Naive thymus-derived CD8-positive, alpha-beta T cell (primary cell): ENCODE results near the gene ZFP90. TPM values are rescaled to one million over a fixed set of nuclear protein-coding genes. Genes with fewer than 3 reads are reported as not detected.
"Not testable (repeated sequence)": the region's sequence is repeated elsewhere in the genome, so short reads cannot be mapped to it uniquely, and the experiment has no call there.

Experiments
- ATAC-seq, 2 donors: fragments of 150-1000 bp; cut with Tn5 transposase in 1 of 2; sonication (Bioruptor Pico), chemical (Tn5 transposase) in 1 of 2; 1 replicate in 1 of 2; 2 replicates in 1 of 2; pipeline ENCODE4 v1.10.0; 2021; ENCODE audit warnings: mild to moderate bottlenecking in 2 of 2, moderate library complexity in 2 of 2
- POLR2A ChIA-PET: fragments of 350-600 bp; sonication (Branson Sonifier 250); formaldehyde crosslinking; loops from one replicate; lab custom pipeline; 2021; ENCODE audit warnings: antibody characterized with exemption; lab: Charles Lee
- DNase-seq, 10 donors: peaks; one replicate each; pipeline versions ENCODE4 v3.0.0 to v3.0.0-alpha.2; 2020 to 2022
- H3K27ac Mint-ChIP-seq, 10 donors: one replicate each; pipeline ENCODE4 v1.8.0; 2020 to 2022; ENCODE audit warnings: mild to moderate bottlenecking in 10 of 10, mixed read lengths in 10 of 10, moderate library complexity in 4 of 10, inconsistent platforms in 1 of 10
- H3K27me3 Mint-ChIP-seq, 5 donors: one replicate each; pipeline ENCODE4 v1.8.0; 2021 to 2022; ENCODE audit warnings: mixed read lengths in 5 of 5
- H3K36me3 Mint-ChIP-seq, 3 donors: one replicate each; pipeline ENCODE4 v1.8.0; 2020 to 2022; ENCODE audit warnings: mixed read lengths in 3 of 3, mild to moderate bottlenecking in 2 of 3, inconsistent platforms in 1 of 3
- H3K4me1 Mint-ChIP-seq, 4 donors: one replicate each; pipeline ENCODE4 v1.8.0; 2021 to 2022; ENCODE audit warnings: mixed read lengths in 4 of 4
- H3K4me3 Mint-ChIP-seq, 10 donors: one replicate each; pipeline ENCODE4 v1.8.0; 2020 to 2022; ENCODE audit warnings: mild to moderate bottlenecking in 10 of 10, mixed read lengths in 10 of 10, moderate library complexity in 6 of 10, inconsistent platforms in 1 of 10
- H3K9me3 Mint-ChIP-seq, 9 donors: one replicate each; pipeline ENCODE4 v1.8.0; 2020 to 2022; ENCODE audit warnings: mixed read lengths in 9 of 9, mild to moderate bottlenecking in 3 of 9, inconsistent platforms in 1 of 9, moderate library complexity in 1 of 9
- polyA plus RNA-seq, 3 donors: library from polyadenylated mRNA; unstranded; fragments of 300-500 nt; fragmentation: Illumina TruSeq; gene quantifications; one replicate each; pipeline ENCODE4 v1.2.3, GENCODE V29; 2021
- total RNA-seq, 8 experiments: library from RNA in 2 of 8; stranded (reverse) in 2 of 8; gene quantifications; one replicate each; pipeline ENCODE4 v1.2.3 and lab custom pipeline; 2021 to 2026

Gene ZFP90
- total and polyA plus RNA-seq, 5 experiments from 2014 or later: 25.2 to 55.7 (median 29.2) TPM

DNA sequence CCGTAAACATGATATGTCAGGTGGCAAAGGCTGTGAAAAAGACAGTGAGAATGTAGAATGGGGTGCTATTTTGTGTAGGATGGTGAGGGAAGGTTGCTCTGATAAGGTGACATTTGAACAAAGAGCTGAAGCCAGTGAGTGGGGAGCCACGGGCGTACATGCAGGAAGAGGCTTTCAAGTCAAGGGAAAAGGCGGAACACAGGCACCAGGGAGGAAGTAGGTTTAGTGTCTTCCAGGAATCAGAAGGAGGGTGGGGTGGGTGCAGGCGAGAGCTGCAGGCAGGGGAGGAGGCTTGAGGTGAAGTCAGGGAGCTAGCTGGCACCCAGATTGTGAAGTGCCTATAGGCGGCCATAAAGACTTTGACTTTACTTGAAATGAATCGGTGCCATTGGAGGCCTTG, 14.1 kb downstream of the ZFP90 start:
- no peak for ATAC-seq
- H3K27me3 Mint-ChIP-seq: no peaks in the 10 kb centered on the region
- peak overlapping the region in 4 of 10 donors; percentile 6 to 43 (median 32) for H3K27ac Mint-ChIP-seq
- H3K4me1 Mint-ChIP-seq: peaks cover 16 to 28% (median 24%) of the 10 kb centered on the region in 4 donors
- DNase-seq: no peak
- H3K36me3 Mint-ChIP-seq: peaks cover 66 to 88% (median 88%) of the 10 kb centered on the region in 3 donors
- H3K9me3 Mint-ChIP-seq: peaks cover 0 to 86% (median 49%) of the 10 kb centered on the region in 9 donors
- H3K4me3 Mint-ChIP-seq: peak overlapping the region in 2 of 10 donors; percentile 1 to 7
- POLR2A ChIA-PET: interaction anchor here (0.5 kb wide), 1 partner anchor 1678 kb away, joined by 4 read pairs; no protein-coding TSS in a partner anchor

DNA sequence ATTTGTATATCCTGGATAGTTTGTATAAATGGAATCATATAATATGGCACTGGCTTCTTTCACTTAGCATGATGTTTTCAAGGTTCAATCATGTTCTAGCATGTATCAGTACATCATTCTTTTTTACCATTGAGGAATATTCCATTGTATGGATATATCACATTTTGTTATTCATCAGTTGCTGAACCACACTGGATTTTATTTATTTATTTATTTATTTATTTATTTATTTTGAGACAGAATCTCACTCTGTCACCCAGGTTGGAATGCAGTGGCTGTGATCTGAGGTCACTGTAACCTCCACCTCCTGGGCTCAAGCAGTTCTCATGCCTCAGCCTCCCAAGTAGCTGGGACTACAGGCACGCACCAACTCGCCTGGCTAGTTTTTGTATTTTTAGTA, 21.2 kb downstream of the ZFP90 start:
- Mint-ChIP-seq H3K36me3 (peaks cover 83 to 98% (median 91%) of the 10 kb centered on the region in 3 donors), H3K9me3 (peaks cover 15 to 100% (median 66%) of the 10 kb centered on the region in 9 donors)
- H3K27me3 Mint-ChIP-seq, H3K27ac Mint-ChIP-seq, H3K4me1 Mint-ChIP-seq, ATAC-seq, H3K4me3 Mint-ChIP-seq, DNase-seq, POLR2A ChIA-PET: not testable (repeated sequence)

DNA sequence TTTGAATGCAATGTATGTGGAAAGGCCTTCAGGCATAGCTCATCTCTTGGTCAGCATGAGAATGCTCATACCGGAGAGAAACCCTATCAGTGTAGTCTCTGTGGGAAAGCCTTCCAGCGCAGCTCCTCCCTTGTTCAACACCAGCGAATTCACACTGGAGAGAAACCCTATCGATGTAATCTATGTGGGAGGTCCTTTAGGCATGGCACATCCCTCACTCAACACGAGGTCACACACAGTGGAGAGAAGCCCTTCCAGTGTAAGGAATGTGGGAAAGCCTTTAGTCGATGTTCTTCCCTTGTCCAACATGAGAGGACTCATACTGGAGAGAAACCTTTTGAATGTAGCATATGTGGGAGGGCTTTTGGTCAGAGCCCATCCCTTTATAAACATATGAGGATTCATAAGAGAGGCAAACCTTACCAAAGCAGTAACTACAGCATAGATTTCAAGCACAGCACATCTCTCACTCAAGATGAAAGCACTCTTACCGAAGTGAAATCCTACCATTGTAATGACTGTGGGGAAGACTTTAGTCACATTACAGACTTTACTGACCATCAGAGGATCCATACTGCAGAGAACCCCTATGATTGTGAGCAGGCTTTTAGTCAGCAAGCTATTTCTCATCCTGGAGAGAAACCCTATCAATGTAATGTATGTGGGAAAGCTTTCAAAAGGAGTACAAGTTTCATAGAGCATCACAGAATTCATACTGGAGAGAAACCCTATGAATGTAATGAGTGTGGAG, 24.7 kb downstream of the ZFP90 start:
- H3K36me3 Mint-ChIP-seq: peaks cover 64 to 92% (median 76%) of the 10 kb centered on the region in 3 donors
- H3K27ac Mint-ChIP-seq: peak overlapping the region in 1 of 10 donors; percentile 31
- POLR2A ChIA-PET: interaction anchor here (0.6 kb wide), 1 partner anchor 14 kb away, joined by 4 read pairs; no protein-coding TSS in a partner anchor
- ATAC-seq (no peak), DNase-seq (no peak)
- H3K27me3 Mint-ChIP-seq: no peaks in the 10 kb centered on the region
- peaks cover 0 to 2% (median 0%) of the 10 kb centered on the region in 4 donors for H3K4me1 Mint-ChIP-seq
- H3K9me3 Mint-ChIP-seq: peaks cover 18 to 100% (median 64%) of the 10 kb centered on the region in 9 donors
- H3K4me3 Mint-ChIP-seq: no peak overlapping the region

DNA sequence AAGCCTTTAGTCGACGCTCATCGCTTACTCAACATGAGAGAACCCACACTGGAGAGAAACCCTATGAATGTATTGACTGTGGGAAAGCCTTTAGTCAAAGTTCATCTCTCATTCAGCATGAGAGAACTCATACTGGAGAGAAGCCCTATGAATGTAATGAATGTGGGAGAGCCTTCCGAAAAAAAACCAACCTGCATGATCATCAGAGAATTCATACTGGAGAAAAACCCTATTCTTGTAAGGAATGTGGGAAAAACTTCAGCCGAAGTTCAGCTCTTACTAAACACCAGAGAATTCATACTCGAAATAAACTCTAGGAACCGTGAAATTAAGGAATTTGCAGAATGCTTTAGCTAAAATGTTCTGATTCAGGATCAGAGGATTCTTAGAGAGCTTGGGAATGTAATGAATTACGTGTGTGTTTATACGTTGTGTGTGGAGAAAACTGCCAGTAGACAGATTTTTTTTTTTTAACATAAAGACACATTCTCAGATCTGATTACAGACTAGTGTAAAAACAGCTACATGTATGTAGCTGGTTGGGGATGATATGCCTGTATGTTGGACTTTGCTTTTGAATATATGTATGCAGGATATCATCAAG, 25.4 kb downstream of the ZFP90 start:
- Mint-ChIP-seq H3K9me3 (peaks cover 14 to 98% (median 58%) of the 10 kb centered on the region in 9 donors), H3K27me3 (no peaks in the 10 kb centered on the region), H3K36me3 (peaks cover 60 to 88% (median 72%) of the 10 kb centered on the region in 3 donors), H3K4me3 (no peak overlapping the region), H3K4me1 (peaks cover 0 to 2% (median 0%) of the 10 kb centered on the region in 4 donors), H3K27ac (no peak overlapping the region)
- POLR2A ChIA-PET: interaction anchor here (0.6 kb wide), 1 partner anchor 14 kb away, joined by 4 read pairs; no protein-coding TSS in a partner anchor
- ATAC-seq (no peak), DNase-seq (no peak)

DNA sequence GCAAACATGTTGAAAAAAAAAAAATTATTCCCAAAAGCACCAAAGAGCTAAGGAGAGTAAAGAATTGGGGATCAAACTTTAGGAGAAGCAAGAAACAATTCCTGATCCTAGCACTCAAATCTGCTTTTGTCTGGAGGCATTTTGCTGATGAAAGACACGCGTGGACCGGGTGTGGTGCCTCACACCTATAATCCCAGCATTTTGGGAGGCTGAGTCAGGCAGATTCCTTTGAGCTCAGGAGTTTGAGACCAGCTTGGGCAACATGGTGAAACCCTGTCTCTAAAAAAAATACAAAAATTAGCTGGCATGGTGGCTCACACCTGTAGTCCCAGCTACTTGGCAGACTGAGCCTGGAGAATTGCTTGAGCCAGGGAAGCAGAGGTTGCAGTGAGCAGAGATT, 35.4 kb downstream of the ZFP90 start:
- no peak for DNase-seq
- Mint-ChIP-seq H3K27ac (no peak overlapping the region), H3K4me3 (peak overlapping the region in 1 of 10 donors; percentile 10), H3K36me3 (peaks cover 23 to 77% (median 56%) of the 10 kb centered on the region in 3 donors), H3K4me1 (peaks cover 0 to 1% (median 0%) of the 10 kb centered on the region in 4 donors), H3K27me3 (no peaks in the 10 kb centered on the region), H3K9me3 (peaks cover 3 to 98% (median 43%) of the 10 kb centered on the region in 9 donors)
- POLR2A ChIA-PET: interaction anchor here (0.6 kb wide), 1 partner anchor 16 kb away, joined by 4 read pairs; no protein-coding TSS in a partner anchor
- ATAC-seq: no peak

DNA sequence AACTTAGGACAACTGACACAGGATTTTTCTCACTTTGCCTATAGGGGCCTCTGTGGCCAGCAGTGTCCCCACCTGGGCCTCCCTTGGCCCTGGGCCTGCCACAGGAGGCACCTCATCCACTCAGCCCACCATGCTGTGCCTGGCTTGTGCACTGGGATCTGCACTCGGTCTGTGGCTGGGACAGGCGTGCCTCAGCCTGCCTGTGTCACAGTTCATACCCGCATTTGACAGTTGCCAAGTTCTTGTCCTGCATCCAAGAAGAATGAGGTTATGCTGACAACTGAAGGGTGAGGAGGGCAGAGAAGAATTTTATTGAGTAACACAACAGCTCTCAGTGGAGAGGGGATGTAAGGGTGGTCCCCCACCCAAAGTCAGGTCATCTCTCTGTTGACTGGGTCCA, 36.0 kb downstream of the ZFP90 start:
- Mint-ChIP-seq H3K9me3 (peaks cover 3 to 96% (median 39%) of the 10 kb centered on the region in 9 donors), H3K27ac (no peak overlapping the region), H3K4me3 (no peak overlapping the region), H3K4me1 (peaks cover 0 to under 1% (median 0%) of the 10 kb centered on the region in 4 donors), H3K27me3 (no peaks in the 10 kb centered on the region), H3K36me3 (peaks cover 17 to 74% (median 52%) of the 10 kb centered on the region in 3 donors)
- DNase-seq (no peak), ATAC-seq (no peak)
- POLR2A ChIA-PET: interaction anchor here (0.6 kb wide), 2 partner anchors 15 to 591 kb away, joined by 4 read pairs; no protein-coding TSS in a partner anchor

DNA sequence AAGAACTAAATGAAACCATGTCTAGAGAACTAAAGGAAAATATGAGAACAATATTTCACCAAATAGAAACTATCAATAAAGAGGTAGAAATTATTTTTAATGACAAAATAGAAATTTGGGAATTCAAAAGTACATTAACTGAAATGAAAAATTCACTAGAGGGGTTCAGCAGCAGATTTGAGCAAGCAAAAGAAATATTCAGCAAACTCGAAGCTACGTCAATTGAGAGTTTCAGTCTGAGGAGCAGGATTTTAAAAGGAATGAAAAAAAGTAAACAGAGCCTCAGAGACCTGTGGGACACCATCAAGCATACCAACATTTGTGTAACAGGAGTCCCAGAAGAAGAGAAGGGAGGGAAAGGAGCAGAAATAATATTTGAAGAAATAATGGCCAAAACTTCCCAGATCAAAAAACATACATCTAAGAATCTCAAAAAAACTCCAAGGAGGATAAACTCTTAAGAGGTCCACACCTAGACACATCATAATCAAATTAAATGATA, 38.3 kb downstream of the ZFP90 start:
- DNase-seq (no peak), ATAC-seq (no peak)
- Mint-ChIP-seq H3K9me3 (peaks cover 0 to 97% (median 26%) of the 10 kb centered on the region in 9 donors), H3K4me3 (no peak overlapping the region), H3K36me3 (peaks cover 20 to 78% (median 36%) of the 10 kb centered on the region in 3 donors), H3K27me3 (no peaks in the 10 kb centered on the region), H3K4me1 (no peaks in the 10 kb centered on the region), H3K27ac (no peak overlapping the region)
- POLR2A ChIA-PET: no interaction called here

DNA sequence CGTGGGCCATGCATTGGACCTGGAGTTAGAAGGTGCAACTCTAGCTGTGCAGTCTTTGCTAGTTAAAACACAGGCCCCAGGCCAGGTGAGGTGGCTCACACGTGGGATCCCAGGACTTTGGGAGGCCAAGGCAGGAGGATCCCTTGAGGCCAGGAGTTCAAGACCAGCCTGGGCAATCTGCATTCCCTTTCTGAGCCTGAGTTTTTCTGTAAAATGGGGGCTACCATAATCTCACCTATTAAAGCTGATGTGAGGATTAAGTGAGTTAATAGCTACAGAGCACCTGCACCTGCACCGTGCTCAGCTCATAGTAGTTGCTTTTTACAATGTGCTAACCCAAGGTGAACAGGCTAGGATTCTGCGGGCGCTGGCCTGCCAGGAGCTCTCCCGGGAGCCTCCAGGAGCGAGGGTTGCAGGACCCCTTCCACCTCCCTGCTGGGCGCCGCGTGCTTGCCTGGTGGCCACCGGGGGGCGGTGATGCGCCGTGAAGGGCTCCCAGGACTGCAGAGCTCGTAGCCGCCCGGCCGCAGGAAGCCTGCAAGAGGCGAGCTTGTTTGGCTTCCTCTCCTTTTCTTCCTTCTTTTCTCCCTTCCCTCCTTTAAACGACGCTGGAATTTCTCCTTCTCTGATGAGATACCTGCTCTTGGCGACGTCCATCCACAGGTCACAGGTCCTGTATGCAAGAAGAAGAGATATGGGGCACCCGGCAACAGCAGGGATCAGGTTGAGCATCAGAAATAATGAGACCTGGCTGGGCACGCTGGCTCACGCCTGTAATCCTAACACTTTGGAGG, 51.3 kb downstream of the ZFP90 start:
- POLR2A ChIA-PET: interaction anchor here (0.6 to 2.0 kb wide), 3 partner anchors 15 to 62 kb away, joined by 3 to 5 read pairs (median 4); no protein-coding TSS in a partner anchor
- Mint-ChIP-seq H3K27ac (peak overlapping the region in 3 of 10 donors; percentile 42 to 70 (median 48)), H3K4me1 (peaks cover 2 to 6% (median 3%) of the 10 kb centered on the region in 4 donors), H3K36me3 (peaks cover 0 to 7% (median 2%) of the 10 kb centered on the region in 3 donors), H3K4me3 (peak overlapping the region in 6 of 10 donors; percentile 7 to 73 (median 49)), H3K9me3 (peaks cover 0 to 15% (median 6%) of the 10 kb centered on the region in 9 donors), H3K27me3 (peaks cover 0 to 2% (median 0%) of the 10 kb centered on the region in 5 donors)
- peak; percentile 13 to 74 (median 52) for DNase-seq
- ATAC-seq: peak; percentile 85 to 95

DNA sequence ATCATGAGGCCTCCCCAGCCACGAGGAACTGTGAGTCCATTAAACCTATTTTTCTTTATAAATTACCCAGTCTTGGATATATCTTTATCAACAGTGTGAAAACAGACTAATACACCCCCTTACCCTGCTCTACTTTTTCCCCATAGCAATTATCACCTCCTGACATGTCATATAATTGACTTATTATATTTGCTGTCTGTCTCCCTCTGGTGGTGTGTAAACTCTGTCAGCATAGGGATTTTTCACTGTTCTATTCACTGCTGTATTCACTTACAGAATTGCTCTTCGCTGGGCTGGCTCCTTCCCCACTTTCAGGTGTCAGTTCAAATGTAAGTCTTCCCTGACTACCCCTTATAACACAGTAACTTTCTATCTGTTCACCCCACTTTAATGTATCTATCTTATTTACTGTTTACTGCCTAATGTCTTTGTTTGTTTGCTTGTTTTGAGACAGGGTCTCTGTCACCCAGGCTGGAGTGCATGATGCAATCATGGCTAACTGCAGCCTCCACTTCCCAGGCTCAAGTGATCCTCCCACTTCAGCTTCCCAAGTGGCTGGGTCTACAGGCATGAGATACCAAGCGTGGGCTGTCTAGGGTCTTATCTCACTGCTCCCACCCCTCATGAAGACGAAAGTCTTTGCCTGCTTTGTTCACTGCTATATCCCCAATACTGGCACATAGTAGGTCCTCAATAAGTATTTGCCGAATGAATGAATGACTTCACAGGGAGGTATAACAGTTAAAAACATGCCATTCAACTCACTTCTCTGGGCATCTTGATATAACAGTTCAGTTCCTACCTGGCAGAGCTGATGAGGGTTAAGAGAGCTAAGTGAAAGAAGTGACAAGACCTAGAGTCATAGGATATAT, 53.6 kb downstream of the ZFP90 start:
- peaks cover 0 to 2% (median 0%) of the 10 kb centered on the region in 5 donors for H3K27me3 Mint-ChIP-seq
- H3K27ac Mint-ChIP-seq: peak overlapping the region in 1 of 10 donors; percentile 48
- DNase-seq (peak in 3 of 10 donors; percentile 7 to 27 (median 26)), ATAC-seq (peak in 1 of 2 donors; percentile 46)
- peaks cover 2 to 6% (median 3%) of the 10 kb centered on the region in 4 donors for H3K4me1 Mint-ChIP-seq
- H3K36me3 Mint-ChIP-seq: peaks cover 0 to 7% (median 2%) of the 10 kb centered on the region in 3 donors
- H3K9me3 Mint-ChIP-seq: peaks cover 0 to 13% (median 6%) of the 10 kb centered on the region in 9 donors
- POLR2A ChIA-PET: no interaction called here
- H3K4me3 Mint-ChIP-seq: no peak overlapping the region

DNA sequence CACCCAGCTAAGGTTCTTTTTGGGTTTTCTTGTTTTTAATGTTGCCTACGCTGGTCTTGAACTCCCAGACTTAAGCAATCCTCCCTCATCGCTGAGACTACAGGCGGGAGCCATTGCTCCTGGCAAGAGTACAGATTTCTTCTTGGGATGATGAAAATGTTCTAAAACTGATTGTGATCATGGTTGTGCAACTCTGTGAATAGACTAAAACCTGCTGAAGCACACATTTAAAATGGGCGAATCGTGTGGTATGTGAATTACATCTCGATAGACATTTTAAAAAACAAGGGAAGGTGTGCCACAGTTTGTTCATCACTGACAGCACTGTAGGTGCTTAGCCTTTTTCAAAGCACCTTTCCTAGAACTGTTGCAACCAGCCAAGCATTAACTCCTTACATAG, 57.2 kb downstream of the ZFP90 start:
- peaks cover 0 to 2% (median 0%) of the 10 kb centered on the region in 4 donors for H3K4me1 Mint-ChIP-seq
- peaks cover 0 to 6% (median 0%) of the 10 kb centered on the region in 3 donors for H3K36me3 Mint-ChIP-seq
- no peak for DNase-seq
- H3K27ac Mint-ChIP-seq: peak overlapping the region in 1 of 10 donors; percentile 79
- no peak for ATAC-seq
- POLR2A ChIA-PET: no interaction called here
- H3K9me3 Mint-ChIP-seq: peaks cover 0 to 6% (median 3%) of the 10 kb centered on the region in 9 donors
- H3K4me3 Mint-ChIP-seq: no peak overlapping the region
- H3K27me3 Mint-ChIP-seq: peaks cover 0 to 2% (median 0%) of the 10 kb centered on the region in 5 donors

DNA sequence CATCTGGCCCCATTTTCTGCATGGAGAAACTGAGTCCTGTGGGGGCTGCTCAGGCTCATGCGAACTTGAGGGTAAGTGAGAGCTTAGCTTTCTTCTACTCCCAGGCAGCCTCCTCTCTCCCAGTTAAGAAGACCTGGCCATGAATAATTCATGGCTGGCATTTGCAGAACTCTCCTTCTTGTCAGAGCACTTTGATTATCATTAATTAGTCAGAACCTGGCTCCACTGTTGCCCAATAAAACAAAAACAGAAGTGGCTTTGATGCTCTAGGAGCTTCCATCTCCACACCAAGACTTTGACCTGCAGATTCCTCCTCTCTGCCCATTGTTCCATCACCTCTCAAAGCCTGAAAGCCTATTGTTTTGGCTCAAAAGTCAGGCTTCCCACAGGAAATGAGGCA, 60.5 kb downstream of the ZFP90 start:
- POLR2A ChIA-PET: interaction anchor here (0.7 kb wide), 1 partner anchor 519 kb away, joined by 9 read pairs; no protein-coding TSS in a partner anchor
- DNase-seq (no peak), ATAC-seq (no peak)
- no peak overlapping the region for H3K27ac Mint-ChIP-seq
- H3K4me3 Mint-ChIP-seq: no peak overlapping the region
- H3K9me3 Mint-ChIP-seq: no peaks in the 10 kb centered on the region
- no peaks in the 10 kb centered on the region for H3K27me3 Mint-ChIP-seq
- H3K36me3 Mint-ChIP-seq: no peaks in the 10 kb centered on the region
- H3K4me1 Mint-ChIP-seq: no peaks in the 10 kb centered on the region
